GM12874 (cell line): Measurements from ENCODE around the gene RNF215.

Source experiments
- CTCF ChIP-seq: IDR thresholded peaks from 2 replicates; pipeline ENCODE4 v1.5.1; 2011; ENCODE audit warnings: low read depth, mild to moderate bottlenecking, control low read depth, low read length, moderate library complexity; ENCODE audit not compliant: insufficient read depth

RNF215 gene

GRCh38 chr22:30386960-30387827, at the start of gene RNF215:
Gene RNF215, minus strand, starts transcription at chr22:30387411. Its CDS starts 98 bp downstream, at chr22:30387313.
- TF ChIP-seq CTCF, result peak; percentile 85

- no peak for TF ChIP-seq CTCF
Measured at GRCh38 chr22:30436196-30436595, 49.0 kb upstream of the RNF215 start.

- TF ChIP-seq CTCF, result no peak
Measured at GRCh38 chr22:30435674-30436126, 48.5 kb upstream of the RNF215 start.

GRCh38 chr22:30434843-30435242, 47.6 kb upstream of the RNF215 start:
- TF ChIP-seq CTCF, result no peak

GRCh38 chr22:30433773-30434172, 46.6 kb upstream of the RNF215 start:
- no peak for TF ChIP-seq CTCF

- no peak for TF ChIP-seq CTCF
Measured at GRCh38 chr22:30433227-30433626, 46.0 kb upstream of the RNF215 start.

- TF ChIP-seq CTCF, result no peak
Measured at GRCh38 chr22:30432520-30432919, 45.3 kb upstream of the RNF215 start.
